Right lobe of liver (tissue), 4 donors: ENCODE measurements around the gene PIP4K2B.

Experiments used
- CTCF ChIP-seq, 4 donors: fragments of 200-600 bp in 3 of 4; fragments of 450-650 bp in 1 of 4; IDR thresholded peaks; one replicate each; pipeline versions ENCODE4 v1.5.1 to v1.8.0; 2016 to 2022; ENCODE audit warnings: antibody characterized with exemption in 4 of 4, mild to moderate bottlenecking in 2 of 4
- POLR2A ChIP-seq: fragments of 450-650 bp; IDR thresholded peaks from one replicate; pipeline ENCODE4 v1.6.1; 2017; ENCODE audit warnings: antibody characterized with exemption, mild to moderate bottlenecking
- donor health status: DM: no; HTN: no; CAD: no.
- donor health status: DM: no; HTN: no; CAD: no.
- donor health status: DM: no; HTN: yes; CAD: no.

DNA sequence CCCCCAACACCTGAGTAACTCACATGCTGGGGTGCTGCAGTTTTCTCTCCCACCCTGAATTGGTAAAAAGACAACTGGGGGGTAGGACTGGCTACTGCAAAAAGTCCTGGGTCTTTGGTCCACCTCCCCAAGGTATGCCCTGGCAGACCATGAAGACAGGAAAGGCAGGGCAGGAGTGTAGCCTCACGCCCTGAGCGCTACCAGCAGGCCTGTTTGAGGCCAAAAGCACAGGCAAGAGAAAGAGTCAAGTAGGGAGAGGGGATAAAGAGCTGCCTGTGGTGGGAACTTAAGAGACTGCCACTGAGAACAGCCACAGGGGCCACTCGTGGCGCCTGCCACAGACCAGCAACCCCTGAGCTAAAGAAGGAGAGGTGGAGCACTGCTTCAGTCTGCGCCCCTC lies 33.0 kb downstream of the PIP4K2B start:
- TF ChIP-seq CTCF (IDR thresholded peaks at IDR 0.05) (no peak), POLR2A (no peak)
